COR-L47 (cell line): ENCODE results near the gene NUDT5.
"Not testable (repeated sequence)": the region's sequence is repeated elsewhere in the genome, so short reads cannot be mapped to it uniquely, and the experiment has no call there.

Source experiments
- DNase-seq: peaks from one replicate; lab custom pipeline; 2025; lab: John Stamatoyannopoulos, UW

Gene NUDT5

DNA sequence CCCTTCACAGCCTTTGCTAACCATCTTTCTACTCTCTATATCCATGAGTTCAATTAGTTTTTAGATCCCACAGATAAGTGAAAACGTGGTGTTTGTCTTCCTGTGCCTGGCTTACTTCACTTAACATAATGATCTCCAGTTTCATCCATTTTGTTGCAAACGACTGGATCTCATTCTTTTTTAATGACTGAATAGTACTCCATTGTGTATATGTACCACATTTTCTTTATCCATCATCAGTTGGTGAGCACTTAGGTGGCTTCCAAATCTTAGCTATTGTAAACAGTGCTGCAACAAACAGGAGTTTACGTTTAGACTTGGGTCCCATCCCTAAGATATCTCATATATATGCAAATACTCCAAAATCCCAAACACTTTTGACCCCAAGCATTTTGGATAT is 9.4 kb upstream of the NUDT5 start:
- no peak for DNase-seq

DNA sequence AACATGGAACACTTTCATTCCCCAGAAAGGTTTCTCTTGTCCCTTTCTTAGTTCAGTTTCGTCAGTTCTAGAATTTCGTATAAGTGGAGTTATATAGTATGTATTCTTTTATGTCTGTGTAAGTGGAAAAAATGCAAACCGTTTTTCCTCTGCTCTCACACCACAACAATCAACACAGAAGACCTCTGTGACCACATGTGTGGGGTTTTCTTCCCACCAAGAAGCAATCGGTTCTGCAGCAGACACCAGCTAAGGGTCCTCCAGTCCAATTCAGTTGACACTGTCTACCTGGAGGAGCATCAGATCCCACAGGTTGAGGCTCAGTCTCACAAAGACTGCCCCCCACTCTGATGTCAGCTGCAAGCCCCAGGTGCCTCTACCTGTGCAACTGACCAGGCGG is 6.5 kb upstream of the NUDT5 start:
- DNase-seq: no peak

DNA sequence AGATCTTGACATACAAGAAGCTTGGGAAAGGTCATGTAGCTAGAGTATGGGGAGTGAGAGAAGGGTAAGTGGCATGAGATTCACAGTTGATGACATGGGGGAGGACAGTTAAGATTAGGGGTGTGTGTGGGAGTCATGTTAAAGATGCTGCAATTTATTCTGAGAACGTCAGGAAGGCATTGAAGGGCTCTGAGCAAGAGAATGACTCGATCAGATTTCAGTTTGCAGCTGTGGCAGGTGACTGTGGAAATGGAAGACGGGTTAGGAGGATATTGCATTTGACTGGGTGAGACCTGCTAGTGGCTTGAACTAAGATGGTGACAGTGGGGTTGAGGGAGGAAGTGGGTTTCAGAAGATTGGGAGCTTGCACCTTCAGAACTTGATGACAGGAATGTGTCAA is 5.9 kb upstream of the NUDT5 start:
- no peak for DNase-seq

DNA sequence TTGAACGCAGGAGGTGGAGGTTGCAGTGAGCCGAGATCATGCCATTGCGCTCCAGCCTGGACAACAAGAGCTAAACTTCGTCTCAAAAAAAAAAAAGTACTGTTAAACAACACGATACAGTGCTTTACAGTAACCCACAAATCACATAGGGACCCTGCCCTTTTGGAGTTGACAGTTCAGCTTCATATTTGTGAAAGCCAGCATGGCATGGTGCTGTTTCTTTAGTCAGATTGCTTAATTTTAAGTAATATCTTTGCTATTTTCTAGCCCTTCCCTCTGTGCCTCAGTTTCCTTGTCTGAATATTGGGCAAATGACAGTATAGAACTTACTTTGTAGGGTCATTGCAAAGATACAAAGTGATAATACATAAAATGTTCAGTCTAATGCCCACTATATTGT is 5.2 kb upstream of the NUDT5 start:
- DNase-seq: no peak

DNA sequence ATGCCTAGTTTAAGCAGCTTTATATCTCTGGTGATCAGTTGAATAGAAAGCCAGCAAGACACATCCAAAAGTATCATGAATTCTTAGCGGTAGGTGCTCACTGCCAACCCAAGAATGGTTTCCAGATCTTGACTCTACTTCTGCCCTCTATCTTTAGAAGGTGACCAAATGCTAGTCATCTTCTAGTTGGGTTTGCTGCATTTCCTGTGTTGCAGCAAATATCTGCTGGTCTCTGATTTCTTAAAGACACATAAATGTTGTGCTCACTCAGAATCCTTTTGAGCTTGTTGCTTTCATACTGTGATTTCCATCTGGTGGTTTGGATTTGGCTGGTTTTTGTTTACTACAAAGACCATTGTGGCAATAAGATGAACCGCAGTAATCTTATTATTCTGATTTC is 2.5 kb upstream of the NUDT5 start:
- DNase-seq: no peak

DNA sequence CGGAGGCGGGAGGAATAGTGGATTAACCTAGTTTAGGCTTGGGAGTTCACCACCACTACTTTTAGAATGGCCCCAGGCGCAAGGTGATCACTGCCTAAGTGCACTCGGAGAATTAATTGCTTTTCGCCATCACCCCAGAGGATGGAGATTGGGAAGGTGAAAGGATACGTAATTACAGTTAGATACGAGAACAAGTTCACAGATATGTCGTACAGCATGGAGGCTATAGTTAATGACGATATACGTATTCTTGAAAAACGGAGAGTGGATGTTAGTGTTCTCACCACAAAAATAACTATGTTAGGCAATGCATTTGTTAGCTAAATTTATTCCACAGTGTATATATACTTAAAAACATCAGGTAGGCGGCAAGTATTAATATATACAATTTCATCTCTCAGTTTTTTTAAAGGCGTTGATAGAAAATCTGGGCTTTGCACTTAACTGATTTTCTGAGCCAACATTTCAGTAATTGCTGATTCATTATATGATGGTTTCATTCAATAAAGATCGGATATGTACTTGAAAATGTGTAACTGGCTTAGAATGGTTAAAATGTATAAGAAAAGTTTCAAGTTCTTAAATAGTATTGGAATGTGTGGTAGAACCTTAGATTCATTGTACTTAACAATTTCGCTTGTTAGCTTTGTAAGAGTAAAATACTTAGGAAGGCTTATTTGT is 980 bp upstream of the NUDT5 start:
- DNase-seq: no peak

DNA sequence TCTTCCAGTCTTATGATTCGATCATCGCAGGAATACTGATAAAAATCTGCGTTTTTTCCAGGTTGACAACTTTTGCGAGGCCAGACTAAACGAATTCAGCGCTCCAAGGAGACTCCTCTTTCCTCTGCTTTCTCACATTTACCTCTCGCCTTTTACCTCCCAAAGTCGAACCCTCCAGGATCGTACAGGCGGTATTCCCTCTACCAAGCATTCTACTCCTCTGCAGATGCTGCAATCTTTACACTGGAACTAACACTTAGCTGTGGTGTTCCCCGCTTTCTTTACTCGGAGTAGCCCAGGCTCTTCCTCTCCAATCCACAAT is 449 bp downstream of the NUDT5 start:
- no peak for DNase-seq

DNA sequence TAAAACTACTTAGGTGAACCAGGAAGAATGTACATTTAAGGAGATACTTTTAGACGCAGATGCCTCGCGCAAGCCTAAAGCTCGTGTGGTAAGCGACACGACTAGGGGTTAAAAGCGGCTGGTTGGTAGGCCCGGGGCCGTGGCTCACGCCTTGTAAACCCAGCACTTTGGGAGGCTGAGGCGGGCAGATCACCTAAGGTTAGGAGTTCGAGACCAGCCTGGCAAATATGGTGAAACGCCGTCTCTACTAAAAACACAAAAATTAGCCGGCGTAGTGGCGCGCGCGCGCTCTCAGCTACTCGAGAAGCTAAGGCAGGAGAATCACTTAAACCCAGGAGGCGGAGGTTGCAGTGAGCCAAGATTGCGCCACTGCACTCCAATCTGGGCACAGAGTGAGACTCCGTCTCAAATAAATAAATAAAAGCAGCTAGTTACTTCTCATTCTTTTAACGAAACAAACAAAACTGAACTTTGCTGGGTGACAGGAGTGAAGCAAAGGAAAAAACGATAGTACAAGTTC is 879 bp downstream of the NUDT5 start:
- DNase-seq: no peak

DNA sequence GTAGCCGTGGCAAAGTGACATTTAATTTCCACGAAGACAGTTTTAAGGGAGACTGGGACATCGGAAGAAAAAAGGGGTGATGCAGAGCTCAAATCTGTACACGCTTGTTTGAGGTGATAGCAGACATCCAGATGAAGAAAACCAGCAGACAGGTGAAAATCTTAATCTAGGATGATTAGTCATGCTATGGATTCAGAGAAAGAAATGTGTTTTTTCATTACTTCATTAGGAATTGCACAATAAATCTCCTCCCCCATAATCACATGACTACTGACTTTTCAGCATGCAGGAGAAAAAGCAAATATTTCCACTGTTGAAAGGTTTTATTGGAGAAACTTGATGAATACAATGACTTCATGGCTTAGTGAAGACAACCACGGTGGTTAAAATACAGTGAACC is 2.5 kb downstream of the NUDT5 start:
- no peak for DNase-seq

DNA sequence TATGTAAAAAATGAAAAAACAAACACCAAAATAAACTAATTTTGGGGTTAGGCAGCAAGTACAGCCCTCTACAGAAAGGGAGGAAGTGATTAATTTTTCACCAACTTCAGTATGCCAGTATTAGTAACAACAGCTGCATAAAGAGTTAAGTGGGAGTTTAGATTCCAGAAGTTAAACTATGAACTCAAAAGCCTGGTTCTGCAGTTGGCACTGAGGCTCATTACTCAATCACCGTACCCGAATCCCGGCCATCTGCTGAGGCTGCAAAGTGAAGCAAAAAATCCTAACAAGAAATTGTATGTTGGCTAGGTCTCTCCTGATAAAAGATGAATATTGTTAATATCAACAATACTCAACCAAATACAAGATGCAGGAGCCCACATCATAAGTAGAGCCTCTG is 4.0 kb downstream of the NUDT5 start:
- no peak for DNase-seq

DNA sequence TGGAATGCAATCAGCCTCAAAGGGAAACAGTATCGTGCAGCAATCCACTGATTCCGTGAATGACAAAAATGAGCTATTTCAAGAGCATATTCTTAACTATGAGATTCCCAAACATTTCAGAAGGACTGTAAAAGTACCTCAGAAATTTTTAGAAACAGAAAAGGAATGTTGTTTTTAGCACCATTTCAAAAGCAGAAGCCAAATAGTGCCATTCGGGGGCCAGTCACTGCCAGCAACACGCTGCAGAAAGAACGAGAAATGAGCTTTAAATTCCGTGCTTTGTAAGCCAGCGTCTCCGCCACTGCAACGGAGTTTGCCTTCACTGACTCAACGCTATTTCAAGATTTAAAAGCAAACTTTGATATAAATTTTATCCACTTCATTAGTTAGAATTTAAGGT is 6.3 kb downstream of the NUDT5 start:
- DNase-seq: no peak

DNA sequence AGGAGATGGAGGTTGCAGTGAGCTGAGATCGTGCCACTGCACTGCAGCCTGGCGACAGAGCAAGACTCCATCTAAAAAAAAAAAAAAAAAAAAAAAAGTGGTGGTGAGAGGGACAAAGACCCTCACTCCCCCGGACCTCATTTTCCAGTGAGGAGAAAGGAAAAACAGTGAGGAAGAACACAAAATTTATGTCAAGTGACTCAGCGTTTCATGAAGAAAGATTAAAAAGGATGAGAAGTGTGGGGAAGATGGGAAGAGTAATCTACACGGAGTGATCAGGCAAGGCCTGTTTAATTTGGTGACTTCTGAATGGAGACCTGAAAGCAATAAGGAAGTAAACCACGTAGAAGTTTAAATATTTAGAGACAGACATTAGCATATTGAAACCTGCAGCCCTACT is 7.0 kb downstream of the NUDT5 start:
- DNase-seq: no peak

DNA sequence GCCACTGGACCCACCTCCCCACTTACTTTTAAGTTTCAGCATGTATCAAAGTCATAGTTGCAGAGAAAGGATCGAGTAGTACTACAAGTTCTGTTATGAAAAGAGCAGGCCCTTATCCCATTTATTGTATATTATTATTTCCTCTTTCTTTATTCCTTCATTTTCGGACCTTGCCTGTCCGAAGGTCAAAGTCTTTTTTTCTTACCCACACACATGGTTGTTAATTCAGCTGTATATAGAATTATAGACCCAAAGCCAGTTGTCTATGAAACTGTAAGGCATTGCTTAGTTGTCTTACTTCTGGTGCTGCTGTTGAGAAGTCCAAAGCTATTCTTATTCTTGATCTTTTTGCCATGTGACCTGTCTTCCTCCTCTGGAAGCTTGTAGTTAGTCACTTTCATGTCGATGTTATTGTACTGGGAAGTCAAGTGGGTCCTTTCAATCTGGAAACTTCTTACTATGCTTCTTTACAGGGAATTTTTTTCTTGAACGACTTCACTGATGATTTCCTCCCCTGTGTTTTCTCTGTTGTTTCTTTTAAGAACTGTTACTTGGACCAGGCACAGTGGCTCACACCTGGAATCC is 8.3 kb downstream of the NUDT5 start:
- DNase-seq: no peak

DNA sequence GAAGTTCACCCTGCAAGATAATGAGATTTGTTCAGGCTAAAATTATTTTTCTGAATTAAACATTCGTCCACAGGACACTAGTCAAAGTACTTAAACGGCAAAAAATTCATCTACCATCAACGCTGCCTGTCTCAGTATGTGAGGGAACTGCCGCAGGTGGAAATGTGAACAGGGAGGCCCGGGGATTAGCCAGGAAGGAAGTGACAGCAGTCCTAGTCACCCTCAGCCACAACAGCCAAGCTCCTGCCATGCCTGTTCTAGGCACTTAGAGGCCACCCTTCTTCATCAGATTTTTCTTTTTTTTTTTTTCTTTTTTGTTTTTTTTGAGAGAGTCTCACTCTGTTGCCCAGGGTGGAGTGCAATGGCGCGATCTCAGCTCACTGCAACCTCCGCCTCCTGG is 9.4 kb downstream of the NUDT5 start:
- no peak for DNase-seq

DNA sequence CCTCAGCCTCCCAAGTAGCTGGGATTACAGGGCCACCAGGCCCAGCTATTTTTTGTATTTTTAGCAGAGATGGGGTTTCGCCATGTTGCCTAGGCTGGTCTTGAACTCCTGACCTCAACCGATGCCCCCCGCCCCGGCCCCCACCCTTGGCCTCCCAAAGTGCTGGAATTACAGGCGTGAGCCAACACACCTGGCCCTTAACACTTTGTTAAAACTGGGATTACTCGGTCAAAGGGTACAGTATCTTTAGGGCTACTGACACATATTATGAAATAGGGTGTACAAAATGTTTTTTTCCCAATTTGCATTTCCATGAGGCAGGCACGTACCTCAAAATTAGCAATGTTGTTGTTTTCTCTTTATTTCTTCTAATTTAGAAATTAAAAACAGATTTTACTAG is 11.5 kb downstream of the NUDT5 start:
- DNase-seq: no peak

DNA sequence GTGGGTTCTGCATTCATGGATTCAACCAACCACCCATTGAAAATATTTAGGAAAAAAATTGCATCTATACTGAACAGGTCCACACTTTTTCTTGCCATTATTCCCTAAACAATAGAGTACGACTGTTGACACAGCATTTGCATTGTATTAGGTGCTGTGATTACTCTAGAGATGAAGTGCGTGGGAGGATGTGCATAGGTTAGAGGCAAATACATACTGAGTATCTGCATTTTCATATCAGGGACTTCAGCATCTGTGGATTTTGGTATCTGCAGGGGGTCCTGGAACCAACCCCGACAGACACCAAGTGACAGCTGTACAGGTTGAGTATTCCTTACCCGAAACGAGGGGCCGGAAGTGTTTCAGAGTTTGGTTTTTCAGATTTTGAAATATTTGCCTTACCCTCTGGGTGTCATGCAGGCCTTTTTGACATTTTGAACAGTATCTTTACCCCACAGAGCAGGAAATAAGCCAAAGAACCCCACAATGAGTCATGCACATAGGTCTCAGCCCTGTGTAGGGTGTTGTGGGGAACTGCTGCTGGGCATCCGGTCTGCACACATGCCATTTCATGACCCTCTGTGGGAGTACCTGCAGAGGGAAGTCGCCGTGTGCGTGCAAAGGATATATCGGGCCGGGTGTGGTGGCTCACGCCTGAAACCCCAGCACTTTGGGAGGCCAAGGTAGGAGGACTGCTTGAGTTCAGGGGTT is 14.5 kb downstream of the NUDT5 start:
- no peak for DNase-seq

DNA sequence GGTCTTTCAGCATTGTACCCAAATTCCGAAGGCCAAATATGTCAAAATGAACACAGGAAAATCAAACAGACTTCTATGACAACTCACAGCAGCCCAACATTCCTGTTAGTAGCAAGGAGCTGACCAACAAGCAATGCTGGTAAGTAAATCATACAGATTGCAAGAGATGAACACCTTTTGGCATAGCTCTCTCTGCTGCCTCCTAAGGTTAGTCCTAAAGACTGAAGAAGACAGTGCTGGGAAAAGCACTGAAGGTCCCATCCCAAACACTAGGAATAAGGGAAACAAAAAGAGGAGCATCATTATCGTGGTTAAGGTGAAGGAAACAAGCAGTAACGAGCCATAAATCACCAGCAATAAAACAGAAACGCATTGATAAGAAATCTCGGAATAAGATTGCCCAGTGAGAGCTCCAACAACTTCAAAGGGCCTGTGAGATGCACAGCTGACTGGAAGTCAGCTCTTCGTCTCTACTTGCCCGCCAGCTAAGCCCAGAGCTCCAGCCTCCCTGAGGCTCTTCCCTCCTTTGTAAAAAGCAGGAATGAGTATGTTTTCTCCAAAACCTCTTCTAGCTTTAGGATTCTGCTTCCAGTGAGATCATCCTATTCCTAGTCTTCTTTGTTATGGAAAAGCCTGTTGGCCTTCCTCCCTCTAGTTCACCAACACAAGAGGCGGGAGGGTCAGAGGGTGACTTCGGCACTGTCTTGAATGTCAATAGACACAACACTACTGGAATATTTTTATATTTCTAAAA is 15.3 kb downstream of the NUDT5 start:
- DNase-seq: no peak

DNA sequence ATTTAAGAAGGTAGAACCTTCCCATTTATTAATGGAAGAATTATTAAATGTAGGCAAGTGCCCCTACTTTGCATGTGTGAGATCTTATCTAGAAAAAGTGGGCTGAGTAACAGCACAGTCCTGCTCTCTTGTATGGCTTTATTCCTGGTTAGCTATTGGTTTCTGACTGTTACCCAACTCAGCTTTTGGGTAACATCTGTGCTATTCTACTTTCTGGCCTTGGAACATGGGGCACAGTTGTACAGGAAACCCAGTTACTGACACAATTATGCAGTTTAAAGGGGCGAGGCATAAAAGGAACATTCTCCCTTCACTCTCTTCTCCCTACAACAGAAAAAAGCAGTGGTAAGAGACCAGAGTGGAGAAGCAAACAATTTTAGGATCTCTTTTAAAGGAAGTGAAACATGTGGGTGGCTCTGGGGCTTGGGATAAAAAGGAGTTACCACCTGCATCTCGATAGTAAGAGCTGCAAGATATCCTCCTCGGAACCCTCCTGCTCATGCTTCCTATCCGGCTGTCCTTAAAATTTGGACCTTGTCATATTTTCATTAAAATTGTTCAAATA is 16.0 kb downstream of the NUDT5 start:
- no peak for DNase-seq

DNA sequence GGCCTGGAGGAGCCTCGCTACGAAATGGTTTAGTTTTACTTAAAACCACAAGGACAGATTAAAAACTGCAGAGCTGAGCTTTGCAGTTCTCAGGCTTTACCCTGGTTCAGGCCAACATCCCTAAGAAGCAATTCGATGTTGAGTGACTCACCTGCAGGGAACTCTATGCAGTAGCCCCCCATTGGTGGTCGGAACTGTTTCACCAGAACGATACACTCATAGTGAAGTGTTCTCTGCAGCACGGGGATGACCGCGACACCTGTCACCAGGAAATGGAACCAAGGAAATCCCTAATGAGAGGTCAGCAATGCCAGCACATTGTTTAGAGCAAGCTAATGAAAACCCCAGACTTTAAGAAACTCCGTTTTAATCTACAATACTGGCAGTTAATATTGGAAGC is 18.0 kb downstream of the NUDT5 start:
- no peak for DNase-seq

DNA sequence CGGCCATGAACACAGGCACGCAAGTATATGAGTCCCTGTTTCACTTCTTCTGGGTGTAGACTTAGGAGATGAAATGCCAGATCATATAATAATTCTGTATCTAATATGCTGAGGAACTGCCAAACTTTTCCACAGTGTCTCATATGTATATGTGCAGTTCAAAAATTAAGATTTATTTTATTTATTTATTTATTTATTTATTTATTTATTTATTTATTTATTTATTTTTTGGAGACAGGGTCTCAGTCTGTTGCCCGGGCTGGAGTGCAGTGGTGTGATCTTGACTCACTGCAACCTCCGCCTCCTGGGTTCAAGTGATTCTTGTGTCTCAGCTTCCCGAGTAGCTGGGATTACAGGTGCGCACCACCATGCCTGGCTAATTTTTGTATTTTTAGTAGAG is 24.2 kb downstream of the NUDT5 start:
- DNase-seq: not testable (repeated sequence)

DNA sequence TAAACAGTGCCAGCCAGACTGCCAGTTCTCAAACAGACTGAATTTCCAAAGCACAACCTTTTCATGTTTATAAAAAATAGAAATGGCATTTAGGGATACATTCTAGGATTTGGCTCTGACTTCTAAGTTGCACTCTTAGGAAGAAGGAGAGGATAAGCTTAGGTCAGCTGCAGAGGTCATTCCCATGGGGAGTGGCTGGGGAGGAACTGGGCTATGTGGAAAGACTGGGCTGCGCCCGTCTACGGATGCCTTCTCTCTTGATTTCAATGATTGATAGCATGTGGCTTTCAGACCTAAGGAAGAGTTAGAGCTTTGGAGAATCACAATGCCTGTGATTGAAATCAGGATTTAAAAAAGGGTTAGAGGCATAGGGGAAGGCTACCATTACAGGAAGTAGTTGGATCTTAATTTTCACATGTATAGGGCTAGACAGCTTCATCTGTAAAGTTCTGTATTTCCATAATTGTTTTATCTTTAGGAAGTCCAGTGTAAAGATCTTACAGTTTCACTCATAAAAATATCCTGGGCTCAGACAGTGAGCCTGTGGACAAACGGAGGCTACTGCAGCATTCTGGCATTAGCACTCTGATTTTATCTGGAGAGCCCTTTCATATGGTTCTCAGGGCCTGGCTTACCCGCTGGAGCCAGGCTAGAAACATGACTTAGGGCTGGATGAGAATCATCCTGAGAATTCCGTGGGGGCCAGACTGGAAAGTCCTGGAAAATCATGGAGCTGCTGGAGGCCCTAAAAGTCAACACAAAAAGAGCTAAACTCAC is 29.5 kb downstream of the NUDT5 start:
- no peak for DNase-seq

DNA sequence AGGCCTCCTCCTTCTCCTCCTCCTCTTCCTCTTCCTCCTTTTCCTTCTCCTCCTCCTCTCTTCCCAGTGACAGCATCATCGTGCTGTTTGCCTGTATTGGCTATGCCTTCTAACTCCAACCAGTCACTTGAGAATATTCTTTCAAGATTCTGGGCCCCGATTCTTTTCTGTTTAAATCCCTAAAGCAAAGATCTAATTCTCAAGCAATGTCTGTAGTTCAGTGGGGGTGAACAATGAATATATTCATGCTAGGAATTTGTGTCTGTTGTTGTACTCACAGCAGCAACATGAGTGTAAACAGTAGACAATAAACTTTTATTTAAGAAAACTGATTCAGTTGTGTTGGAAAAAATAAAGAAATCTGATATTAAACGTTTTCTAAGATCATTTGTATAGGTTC is 30.7 kb downstream of the NUDT5 start:
- no peak for DNase-seq
